Loucy (cell line): Measurements from ENCODE around the gene KPNA1.
"Not testable (repeated sequence)": the region's sequence is repeated elsewhere in the genome, so short reads cannot be mapped to it uniquely, and the experiment has no call there.

Experiments
- H2AFZ ChIP-seq: fragments of 200-600 bp; sonication (generic); 2 replicates; pipeline ENCODE4 v1.6.0; 2016; ENCODE audit warnings: antibody characterized with exemption, mild to moderate bottlenecking, low read length, moderate library complexity
- H3F3A ChIP-seq: fragments of 200-600 bp; 2 replicates; pipeline ENCODE4 v1.6.0; 2016; ENCODE audit warnings: antibody characterized with exemption, low read depth, mild to moderate bottlenecking
- H3K27me3 ChIP-seq: fragments of 200-600 bp; sonication (generic); 2 replicates; pipeline ENCODE4 v1.6.1; 2014; ENCODE audit warnings: low read length, mild to moderate bottlenecking; ENCODE audit not compliant: insufficient read depth, poor library complexity, severe bottlenecking
- H3K36me3 ChIP-seq: fragments of 200-600 bp; sonication (generic); 2 replicates; pipeline ENCODE4 v1.6.1; 2016; ENCODE audit warnings: low read length; ENCODE audit not compliant: insufficient read depth
- H3K4me1 ChIP-seq: fragments of 200-600 bp; sonication (generic); 2 replicates; pipeline ENCODE4 v1.5.1; 2014; ENCODE audit warnings: low read length, mild to moderate bottlenecking; ENCODE audit not compliant: insufficient read depth, poor library complexity, severe bottlenecking
- H3K4me2 ChIP-seq: fragments of 200-600 bp; sonication (generic); 2 replicates; pipeline ENCODE4 v1.6.0; 2014; ENCODE audit warnings: antibody characterized with exemption, low read length, low read depth, mild to moderate bottlenecking; ENCODE audit not compliant: poor library complexity, severe bottlenecking
- H3K4me3 ChIP-seq: fragments of 200-600 bp; sonication (generic); 2 replicates; pipeline ENCODE4 v1.5.1; 2014; ENCODE audit warnings: low read length, mild to moderate bottlenecking, mixed read lengths; ENCODE audit not compliant: poor library complexity, severe bottlenecking
- H3K79me2 ChIP-seq: fragments of 200-600 bp; sonication (generic); 2 replicates; pipeline ENCODE4 v1.6.1; 2014; ENCODE audit warnings: low read length; ENCODE audit not compliant: insufficient read depth
- H3K9ac ChIP-seq: fragments of 200-600 bp; sonication (generic); 2 replicates; pipeline ENCODE4 v1.6.0; 2014; ENCODE audit warnings: mild to moderate bottlenecking, low read depth, low read length, moderate library complexity; ENCODE audit not compliant: poor library complexity, severe bottlenecking
- H3K9me2 ChIP-seq: fragments of 200-600 bp; sonication (generic); replicated peaks from 2 replicates; pipeline ENCODE4 v1.6.1; 2016; ENCODE audit warnings: low read depth, low read length, mixed read lengths
- H3K9me3 ChIP-seq: fragments of 200-600 bp; sonication (generic); 2 replicates; pipeline ENCODE4 v1.6.1; 2014; ENCODE audit warnings: mild to moderate bottlenecking, antibody characterized with exemption, low read length, low read depth; ENCODE audit not compliant: insufficient read depth
- H4K20me1 ChIP-seq: fragments of 200-600 bp; sonication (generic); 2 replicates; pipeline ENCODE4 v1.6.0; 2014; ENCODE audit warnings: antibody characterized with exemption, low read length, mild to moderate bottlenecking; ENCODE audit not compliant: insufficient read depth, poor library complexity, severe bottlenecking
- EZH2phosphoT487 ChIP-seq: fragments of 200-600 bp; IDR thresholded peaks from 2 replicates; pipeline ENCODE4 v1.6.1; 2018; ENCODE audit warnings: antibody characterized with exemption, mild to moderate bottlenecking, moderate library complexity, borderline replicate concordance
- TF ChIP-seq, protein P1 (sequence below): fragments of 200-600 bp; sonication (generic); conservative IDR thresholded peaks from 2 replicates; pipeline ENCODE4 v1.5.1; 2014; ENCODE audit warnings: mild to moderate bottlenecking, antibody characterized with exemption, low read length

Gene KPNA1

DNA sequence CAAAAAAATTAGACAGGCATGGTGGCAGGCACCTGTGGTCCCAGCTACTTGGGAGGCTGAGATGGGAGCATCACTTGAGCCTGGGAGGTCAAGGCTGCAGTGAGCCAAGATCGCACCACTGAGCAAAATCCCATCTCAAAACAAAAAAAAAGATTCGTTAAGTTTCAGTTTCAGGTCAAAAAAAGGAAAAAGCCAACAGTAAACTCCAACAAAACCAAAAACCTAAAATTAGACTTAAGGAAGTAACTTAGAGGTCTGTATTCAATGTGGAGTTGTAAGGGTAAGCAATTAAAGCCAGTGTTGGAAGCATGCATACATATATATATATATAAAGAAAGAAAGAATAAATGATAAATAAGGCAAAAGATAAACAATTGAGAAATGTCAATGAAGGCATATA is 11.8 kb downstream of the KPNA1 start:
- no peak overlapping the region for H3K9ac ChIP-seq
- no peak overlapping the region for H2AFZ ChIP-seq
- H3K36me3 ChIP-seq, result no peaks in the 10 kb centered on the region
- no peak overlapping the region for H3K4me3 ChIP-seq
- no peaks in the 10 kb centered on the region for H3K9me2 ChIP-seq
- TF ChIP-seq EZH2phosphoT487, result no peak
- H3K27me3 ChIP-seq, result no peaks in the 10 kb centered on the region
- peaks cover 98% of the 10 kb centered on the region for H3K79me2 ChIP-seq
- no peaks in the 10 kb centered on the region for H3F3A ChIP-seq
- H3K4me1 ChIP-seq, result peaks cover 11% of the 10 kb centered on the region
- no peaks in the 10 kb centered on the region for H3K9me3 ChIP-seq
- peaks cover 72% of the 10 kb centered on the region for H4K20me1 ChIP-seq
- H3K4me2 ChIP-seq, result no peak overlapping the region

DNA sequence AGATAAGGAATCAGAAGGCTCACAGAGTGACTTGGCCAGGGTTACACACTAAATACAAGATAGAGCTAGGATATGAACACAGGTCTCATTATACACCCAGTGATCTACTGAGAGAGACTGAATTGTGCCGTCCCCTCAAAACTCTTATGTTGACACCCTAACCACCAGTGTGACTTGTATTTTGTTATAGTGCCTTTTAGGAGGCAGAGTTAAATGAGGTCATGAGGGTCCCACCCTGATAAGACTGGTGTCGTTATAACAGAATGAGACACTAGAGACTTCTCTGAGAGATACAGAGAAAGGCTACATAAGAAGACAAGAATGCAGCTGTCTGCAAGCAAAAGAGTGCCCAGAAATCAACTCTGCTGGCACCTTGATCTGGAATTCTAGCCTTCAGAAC is 12.6 kb downstream of the KPNA1 start:
- H3K79me2 ChIP-seq, result peaks cover 91% of the 10 kb centered on the region
- no peak overlapping the region for H3K4me2 ChIP-seq
- peaks cover 13% of the 10 kb centered on the region for H3K4me1 ChIP-seq
- no peaks in the 10 kb centered on the region for H3K9me2 ChIP-seq
- H2AFZ ChIP-seq, result no peak overlapping the region
- H3K9ac ChIP-seq, result no peak overlapping the region
- no peaks in the 10 kb centered on the region for H3K27me3 ChIP-seq
- H3K4me3 ChIP-seq, result no peak overlapping the region
- TF ChIP-seq, protein P1, sequence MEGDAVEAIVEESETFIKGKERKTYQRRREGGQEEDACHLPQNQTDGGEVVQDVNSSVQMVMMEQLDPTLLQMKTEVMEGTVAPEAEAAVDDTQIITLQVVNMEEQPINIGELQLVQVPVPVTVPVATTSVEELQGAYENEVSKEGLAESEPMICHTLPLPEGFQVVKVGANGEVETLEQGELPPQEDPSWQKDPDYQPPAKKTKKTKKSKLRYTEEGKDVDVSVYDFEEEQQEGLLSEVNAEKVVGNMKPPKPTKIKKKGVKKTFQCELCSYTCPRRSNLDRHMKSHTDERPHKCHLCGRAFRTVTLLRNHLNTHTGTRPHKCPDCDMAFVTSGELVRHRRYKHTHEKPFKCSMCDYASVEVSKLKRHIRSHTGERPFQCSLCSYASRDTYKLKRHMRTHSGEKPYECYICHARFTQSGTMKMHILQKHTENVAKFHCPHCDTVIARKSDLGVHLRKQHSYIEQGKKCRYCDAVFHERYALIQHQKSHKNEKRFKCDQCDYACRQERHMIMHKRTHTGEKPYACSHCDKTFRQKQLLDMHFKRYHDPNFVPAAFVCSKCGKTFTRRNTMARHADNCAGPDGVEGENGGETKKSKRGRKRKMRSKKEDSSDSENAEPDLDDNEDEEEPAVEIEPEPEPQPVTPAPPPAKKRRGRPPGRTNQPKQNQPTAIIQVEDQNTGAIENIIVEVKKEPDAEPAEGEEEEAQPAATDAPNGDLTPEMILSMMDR, result no peak
- TF ChIP-seq EZH2phosphoT487, result no peak
- no peaks in the 10 kb centered on the region for H3F3A ChIP-seq
- H3K9me3 ChIP-seq, result no peaks in the 10 kb centered on the region
- no peaks in the 10 kb centered on the region for H3K36me3 ChIP-seq
- peaks cover 70% of the 10 kb centered on the region for H4K20me1 ChIP-seq

DNA sequence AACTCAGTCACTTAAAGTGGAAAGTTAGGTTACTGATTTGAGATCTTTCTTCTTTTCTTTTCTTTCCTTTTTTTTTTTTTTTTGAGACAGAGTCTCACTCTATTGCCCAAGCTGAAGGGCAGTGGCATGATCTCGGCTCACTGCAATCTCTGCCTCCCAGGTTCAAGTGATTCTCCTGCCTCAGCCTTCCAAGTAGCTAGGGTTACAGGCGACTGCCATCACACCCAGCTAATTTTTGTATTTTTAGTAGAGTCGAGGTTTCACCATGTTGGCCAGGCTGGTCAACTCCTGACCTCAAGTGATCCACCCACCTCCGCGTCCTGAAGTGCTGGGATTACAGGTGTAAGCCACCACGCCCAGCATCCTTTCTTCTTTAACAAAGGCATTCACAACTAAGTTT is 13.8 kb downstream of the KPNA1 start:
- not testable (repeated sequence) for H3K9me3 ChIP-seq, H2AFZ ChIP-seq, H3K4me2 ChIP-seq, H3K4me3 ChIP-seq, H3K36me3 ChIP-seq, H3K9me2 ChIP-seq, H3K9ac ChIP-seq, H3K27me3 ChIP-seq, H3F3A ChIP-seq
- Histone ChIP-seq H3K4me1 (peaks cover 22% of the 10 kb centered on the region), H4K20me1 (peaks cover 79% of the 10 kb centered on the region), H3K79me2 (peaks cover 91% of the 10 kb centered on the region)

DNA sequence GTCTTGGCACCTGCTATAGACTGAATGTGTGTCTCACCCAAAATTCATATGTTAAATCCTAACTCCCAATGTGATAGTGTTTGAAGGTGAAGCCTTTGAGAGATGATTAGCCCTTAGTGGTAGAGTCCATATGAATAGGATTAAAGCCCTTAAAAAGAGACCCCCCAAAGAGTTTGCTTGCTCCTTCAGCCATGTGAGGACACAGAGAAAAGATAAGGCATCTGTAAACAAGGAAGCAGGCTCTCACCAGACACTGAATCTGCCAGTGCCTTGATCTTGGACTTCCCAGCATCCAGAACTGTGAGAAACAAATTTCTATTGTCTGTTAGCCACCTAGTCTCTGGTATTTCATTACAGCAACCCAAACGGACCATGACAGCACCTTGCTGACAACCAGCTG is 16.6 kb downstream of the KPNA1 start:
- H3K4me3 ChIP-seq, result no peak overlapping the region
- H3F3A ChIP-seq, result no peaks in the 10 kb centered on the region
- H4K20me1 ChIP-seq, result peaks cover 64% of the 10 kb centered on the region
- peak overlapping the region; percentile 48 for H3K4me2 ChIP-seq
- H3K36me3 ChIP-seq, result peaks cover 29% of the 10 kb centered on the region
- no peaks in the 10 kb centered on the region for H3K9me2 ChIP-seq
- TF ChIP-seq, protein P1, result no peak
- TF ChIP-seq EZH2phosphoT487, result no peak
- no peak overlapping the region for H3K9ac ChIP-seq
- peaks cover 66% of the 10 kb centered on the region for H3K79me2 ChIP-seq
- H3K4me1 ChIP-seq, result peaks cover 22% of the 10 kb centered on the region
- no peaks in the 10 kb centered on the region for H3K27me3 ChIP-seq
- no peaks in the 10 kb centered on the region for H3K9me3 ChIP-seq
- no peak overlapping the region for H2AFZ ChIP-seq
